HCT116 (cell line): ENCODE results near the gene ACAN. TPM values are rescaled to one million over a fixed set of nuclear protein-coding genes. Genes with fewer than 3 reads are reported as not detected.

Source experiments
- ATAC-seq: fragments of 200-7000 bp; cut with Tn5 transposase; 2 replicates; pipeline ENCODE4 v1.9.1; 2020; ENCODE audit warnings: mild to moderate bottlenecking, moderate library complexity
- BruUV-seq: library from RNA; stranded (reverse); fragments of 400-500 nt; replicated peaks from 2 replicates; lab custom pipeline; 2021; lab: Mats Ljungman, UMichigan
- CTCF ChIA-PET: fragments of 300-600 bp; sonication (Branson Sonifier 250); formaldehyde crosslinking; loops from one replicate; lab custom pipeline; 2021; ENCODE audit warnings: antibody characterized with exemption; lab: Charles Lee
- POLR2A ChIA-PET: fragments of 300-600, 350-600 bp; sonication (Branson Sonifier 250); formaldehyde crosslinking; loops from one replicate; lab custom pipeline; 2021; ENCODE audit warnings: antibody characterized with exemption; lab: Charles Lee
- RAD21 ChIA-PET, 2 experiments: fragments of 300-600 bp; sonication (Branson Sonifier 250); formaldehyde crosslinking; loops; one replicate each; lab custom pipeline; 2023; ENCODE audit warnings: low total read pairs in 2 of 2; ENCODE audit not compliant: uncharacterized antibody in 2 of 2, unreplicated experiment in 2 of 2, low non-redundant PET in 1 of 2; lab: Charles Lee
- DNase-seq: peaks from one replicate; pipeline ENCODE4 v3.0.0-alpha.2; 2010; ENCODE audit warnings: low read depth, low spot score
- H2AFZ ChIP-seq: fragments of 200-600 bp; shearing (Covaris generic), sonication (generic); 2 replicates; pipeline ENCODE4 v1.6.1; 2017; ENCODE audit warnings: low read depth, mixed run types, mixed read lengths, antibody characterized with exemption, low read length; ENCODE audit not compliant: poor library complexity, severe bottlenecking
- H3K27ac ChIP-seq: 2 replicates; pipeline ENCODE4 v1.5.1; 2012; ENCODE audit warnings: low read depth, low read length
- H3K27me3 ChIP-seq: fragments of 200-600 bp; sonication (generic); 2 replicates; pipeline ENCODE4 v1.6.1; 2016; ENCODE audit warnings: mixed run types, low read length, mixed read lengths; ENCODE audit not compliant: insufficient read depth
- H3K36me3 ChIP-seq, 2 experiments: fragments of 200-500 bp in 1 of 2; fragments of 200-600 bp in 1 of 2; sonication (Bioruptor generic) in 1 of 2; sonication (generic) in 1 of 2; 2 replicates each; pipeline versions ENCODE4 v1.5.1 to v1.6.1; 2014 to 2016; ENCODE audit warnings: low read length in 2 of 2, inconsistent platforms in 1 of 2, mixed read lengths in 1 of 2, mixed run types in 1 of 2; ENCODE audit not compliant: insufficient read depth in 2 of 2, control insufficient read depth in 1 of 2
- H3K4me1 ChIP-seq, 2 experiments: fragments of 200-600 bp in 1 of 2; sonication (generic) in 1 of 2; 2 replicates each; pipeline versions ENCODE4 v1.5.1 to v1.6.1; 2012 to 2017; ENCODE audit warnings: low read length in 2 of 2, inconsistent platforms in 1 of 2, mild to moderate bottlenecking in 1 of 2, mixed read lengths in 1 of 2, mixed run types in 1 of 2, moderate library complexity in 1 of 2; ENCODE audit not compliant: insufficient read depth in 2 of 2, control insufficient read depth in 1 of 2
- H3K4me2 ChIP-seq: fragments of 200-600 bp; sonication (generic); 2 replicates; pipeline ENCODE4 v1.6.1; 2017; ENCODE audit warnings: mixed run types, low read length, mixed read lengths
- H3K4me3 ChIP-seq, 2 experiments: fragments of 200-600 bp in 1 of 2; sonication (generic) in 1 of 2; replicated peaks in 1 of 2; 2 replicates each; pipeline ENCODE4 v1.5.1; 2011 to 2016; ENCODE audit warnings: low read length in 2 of 2, control low read depth in 1 of 2, low read depth in 1 of 2, mild to moderate bottlenecking in 1 of 2, mixed read lengths in 1 of 2, mixed run types in 1 of 2
- H3K79me2 ChIP-seq: fragments of 200-600 bp; sonication (generic); 2 replicates; pipeline ENCODE4 v1.6.1; 2017; ENCODE audit warnings: mild to moderate bottlenecking, mixed run types, low read length, moderate library complexity, mixed read lengths; ENCODE audit not compliant: insufficient read depth
- H3K9ac ChIP-seq: fragments of 200-600 bp; sonication (generic); 2 replicates; pipeline ENCODE4 v1.6.1; 2016; ENCODE audit warnings: low read length, mixed read lengths
- H3K9me2 ChIP-seq: fragments of 200-600 bp; sonication (generic), shearing (Covaris generic); 2 replicates; pipeline ENCODE4 v1.6.1; 2017; ENCODE audit warnings: mixed run types, mild to moderate bottlenecking, moderate library complexity; ENCODE audit not compliant: insufficient read depth
- H3K9me3 ChIP-seq, 2 experiments: fragments of 200-500 bp in 1 of 2; fragments of 200-600 bp in 1 of 2; sonication (Bioruptor generic) in 1 of 2; sonication (generic) in 1 of 2; 2 replicates each; pipeline ENCODE4 v1.6.1; 2014 to 2017; ENCODE audit warnings: low read length in 2 of 2, mixed read lengths in 2 of 2, inconsistent platforms in 1 of 2, low read depth in 1 of 2, mild to moderate bottlenecking in 1 of 2, mixed run types in 1 of 2, moderate library complexity in 1 of 2; ENCODE audit not compliant: control insufficient read depth in 1 of 2, insufficient read depth in 1 of 2
- H4K20me1 ChIP-seq: fragments of 200-600 bp; sonication (generic), shearing (Covaris generic); 2 replicates; pipeline ENCODE4 v1.6.1; 2017; ENCODE audit warnings: mixed run types, mild to moderate bottlenecking, moderate library complexity; ENCODE audit not compliant: insufficient read depth
- ELF1 ChIP-seq: IDR thresholded peaks from 2 replicates; pipeline ENCODE4 v1.6.1; 2012; ENCODE audit warnings: low read depth, borderline replicate concordance
- EZH2phosphoT487 ChIP-seq: fragments of 200-600 bp; IDR thresholded peaks from 2 replicates; pipeline ENCODE4 v1.6.1; 2018; ENCODE audit warnings: antibody characterized with exemption, borderline replicate concordance
- JUND ChIP-seq: IDR thresholded peaks from 2 replicates; pipeline ENCODE4 v1.6.1; 2012
- MAX ChIP-seq: IDR thresholded peaks from 2 replicates; pipeline ENCODE4 v1.6.1; 2012
- POLR2AphosphoS5 ChIP-seq: IDR thresholded peaks from 2 replicates; pipeline ENCODE4 v1.6.1; 2011; ENCODE audit warnings: mild to moderate bottlenecking, low read depth, low read length, moderate library complexity
- ZFX ChIP-seq: fragments of 450-650 bp; IDR thresholded peaks from 2 replicates; pipeline ENCODE4 v1.6.1; 2017
- ZNF274 ChIP-seq: fragments of 200-500 bp; sonication (Bioruptor generic); IDR thresholded peaks from 2 replicates; pipeline ENCODE4 v1.6.1; 2014; ENCODE audit warnings: mild to moderate bottlenecking, low read depth, low read length, inconsistent platforms
- intact Hi-C: fragments of 100-400 bp; cut with micrococcal nuclease; formaldehyde crosslinking; loops from 2 replicates; pipeline ENCODE4 v1.10.0; 2022
- total RNA-seq: library from RNA; stranded (reverse); gene quantifications from one replicate; pipeline ENCODE4 v1.2.1, GENCODE V29; 2021; ENCODE audit not compliant: unreplicated experiment
- TF ChIP-seq, protein P1 (sequence below), 3 experiments: fragments of 200-600 bp in 1 of 3; sonication (generic) in 1 of 3; IDR thresholded peaks in 2 of 3; conservative IDR thresholded peaks in 1 of 3; 2 replicates each; pipeline ENCODE4 v1.5.1; 2012 to 2017; ENCODE audit warnings: low read depth in 2 of 3, low read length in 2 of 3, antibody characterized with exemption in 1 of 3, borderline replicate concordance in 1 of 3, control low read depth in 1 of 3, mild to moderate bottlenecking in 1 of 3, mixed read lengths in 1 of 3, mixed run types in 1 of 3, moderate library complexity in 1 of 3; ENCODE audit not compliant: insufficient read depth in 1 of 3

ACAN gene
- total RNA-seq, 1 experiment from 2014 or later = not detected

DNA sequence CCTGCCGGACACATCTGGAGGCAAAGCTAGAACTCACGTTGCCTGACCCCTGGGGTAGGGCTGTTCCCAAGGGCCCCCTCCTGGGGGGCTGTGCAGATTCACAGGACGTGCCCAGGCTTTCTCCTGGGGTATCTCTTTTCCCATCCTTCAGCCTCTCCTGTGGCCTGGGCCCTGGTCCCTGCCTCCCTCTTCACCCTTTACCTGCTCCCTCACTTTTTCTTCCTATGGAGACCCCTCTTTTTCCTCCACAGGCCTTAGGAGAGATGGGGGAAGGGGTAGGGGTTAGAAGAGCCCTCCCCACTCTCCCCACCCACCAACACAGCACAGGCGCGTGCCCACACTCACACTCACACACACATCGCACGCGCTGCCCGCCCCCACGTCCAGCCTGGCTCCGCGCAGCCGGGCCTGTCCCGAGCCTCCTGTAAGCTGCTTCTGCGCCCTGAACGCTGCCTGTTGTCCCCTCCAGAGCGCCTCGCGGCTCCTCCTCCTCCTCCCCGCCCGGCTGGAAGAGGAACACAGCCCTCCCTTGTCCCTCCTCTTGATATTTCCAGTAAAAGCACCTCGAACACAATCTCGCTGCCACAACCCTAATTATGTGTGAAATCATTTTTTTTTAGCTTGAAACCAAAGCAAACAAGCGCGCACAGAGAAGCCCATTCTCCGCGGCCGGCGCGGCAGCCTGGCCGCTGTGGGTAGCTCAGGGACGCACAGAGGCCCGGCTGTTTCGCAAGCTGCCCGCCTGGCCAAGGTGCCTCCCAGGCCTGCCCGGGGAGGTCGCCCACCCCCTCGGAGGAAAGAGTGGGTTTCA is 33.9 kb upstream of the ACAN start:
- POLR2A ChIA-PET = no interaction called here
- H3K36me3 ChIP-seq = no peaks in the 10 kb centered on the region
- RAD21 ChIA-PET = no interaction called here
- H3K9me2 ChIP-seq = no peaks in the 10 kb centered on the region
- no peak overlapping the region for H3K4me2 ChIP-seq
- CTCF ChIA-PET = no interaction called here
- no peak overlapping the region for H3K4me3 ChIP-seq
- H4K20me1 ChIP-seq = no peaks in the 10 kb centered on the region
- no peak overlapping the region for H2AFZ ChIP-seq
- H3K27me3 ChIP-seq = peaks cover 24% of the 10 kb centered on the region; the same call in 1 of the 2 replicates
- TF ChIP-seq ZNF274 (no peak), JUND (no peak), EZH2phosphoT487 (no peak), ZFX (no peak), MAX (no peak), ELF1 (no peak), POLR2AphosphoS5 (no peak)
- TF ChIP-seq, protein P1, sequence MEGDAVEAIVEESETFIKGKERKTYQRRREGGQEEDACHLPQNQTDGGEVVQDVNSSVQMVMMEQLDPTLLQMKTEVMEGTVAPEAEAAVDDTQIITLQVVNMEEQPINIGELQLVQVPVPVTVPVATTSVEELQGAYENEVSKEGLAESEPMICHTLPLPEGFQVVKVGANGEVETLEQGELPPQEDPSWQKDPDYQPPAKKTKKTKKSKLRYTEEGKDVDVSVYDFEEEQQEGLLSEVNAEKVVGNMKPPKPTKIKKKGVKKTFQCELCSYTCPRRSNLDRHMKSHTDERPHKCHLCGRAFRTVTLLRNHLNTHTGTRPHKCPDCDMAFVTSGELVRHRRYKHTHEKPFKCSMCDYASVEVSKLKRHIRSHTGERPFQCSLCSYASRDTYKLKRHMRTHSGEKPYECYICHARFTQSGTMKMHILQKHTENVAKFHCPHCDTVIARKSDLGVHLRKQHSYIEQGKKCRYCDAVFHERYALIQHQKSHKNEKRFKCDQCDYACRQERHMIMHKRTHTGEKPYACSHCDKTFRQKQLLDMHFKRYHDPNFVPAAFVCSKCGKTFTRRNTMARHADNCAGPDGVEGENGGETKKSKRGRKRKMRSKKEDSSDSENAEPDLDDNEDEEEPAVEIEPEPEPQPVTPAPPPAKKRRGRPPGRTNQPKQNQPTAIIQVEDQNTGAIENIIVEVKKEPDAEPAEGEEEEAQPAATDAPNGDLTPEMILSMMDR (IDR thresholded peaks at IDR 0.05 in 2 of 3, conservative IDR thresholded peaks at IDR 0.05 in 1 of 3; ENCODE audit: borderline replicate concordance in 1 of 3, insufficient read depth in 1 of 3, low read depth in 2 of 3, low read length in 2 of 3) = no peak
- no peaks in the 10 kb centered on the region for H3K79me2 ChIP-seq
- H3K9ac ChIP-seq = no peak overlapping the region
- no peak for DNase-seq
- intact Hi-C loops = no loop called here
- H3K4me1 ChIP-seq = no peaks in the 10 kb centered on the region
- no peaks in the 10 kb centered on the region for H3K9me3 ChIP-seq
- ATAC-seq = no peak
- no peak overlapping the region for H3K27ac ChIP-seq
- no TSS peak for BruUV-seq
